ENCODE results near the gene PFDN6. TPM values are rescaled to one million over a fixed set of nuclear protein-coding genes. Genes with fewer than 3 reads are reported as not detected.
A peak's percentile ranks its signal among the peaks of the same experiment; 100 is the strongest.

PFDN6 gene
- total and polyA plus RNA-seq, 2 of the 13 experiments (the other 11 are each of a cell fraction or from before 2014, with no cell fraction given) = 75.5 to 87.0 TPM

GRCh38 chr6:33289784-33290315 is 449 bp downstream of the PFDN6 start (continued):
- TF ChIP-seq ZNF281 (CRISPR knock-in tag; IDR thresholded peaks at IDR 0.05; ENCODE audit: borderline replicate concordance) (peak; percentile 5; the same call in 1 of the 2 replicates), ZNF713 (CRISPR knock-in tag; IDR thresholded peaks at IDR 0.05) (no peak), EEA1 (CRISPR knock-in tag; IDR thresholded peaks at IDR 0.05; ENCODE audit: borderline replicate concordance) (peak; percentile 7; the same call in 1 of the 2 replicates), HMG20B (CRISPR knock-in tag; conservative IDR thresholded peaks at IDR 0.05) (no peak), ZNF335 (CRISPR knock-in tag; IDR thresholded peaks at IDR 0.05) (peak; percentile 3; the same call in 1 of the 2 replicates), KDM5A (IDR thresholded peaks at IDR 0.05; ENCODE audit: borderline replicate concordance, low read length) (peak; percentile 61; the same call in 1 of the 2 replicates), ZNF350 (CRISPR knock-in tag; IDR thresholded peaks at IDR 0.05; ENCODE audit: borderline replicate concordance, low read depth) (peak; percentile 17; the same call in 1 of the 2 replicates), SOX13 (IDR thresholded peaks at IDR 0.05) (no peak), SOX13 (CRISPR knock-in tag; conservative IDR thresholded peaks at IDR 0.05 in 1 of 2, IDR thresholded peaks at IDR 0.05 in 1 of 2) (0 out of 4 replicates have a peak, but pooled peaks of 1 of the 2 experiments have one; percentile 15), GPBP1L1 (CRISPR knock-in tag; IDR thresholded peaks at IDR 0.05) (no peak), YEATS2 (CRISPR knock-in tag; IDR thresholded peaks at IDR 0.05; ENCODE audit: borderline replicate concordance) (no peak), ZNF788 (CRISPR knock-in tag; IDR thresholded peaks at IDR 0.05; ENCODE audit: borderline replicate concordance) (0 out of 2 replicates have a peak, but pooled peaks have one; percentile 27), ZKSCAN1 (IDR thresholded peaks at IDR 0.05; ENCODE audit: low read length) (peak; percentile 92), ZNF160 (CRISPR knock-in tag; IDR thresholded peaks at IDR 0.05) (0 out of 2 replicates have a peak, but pooled peaks have one; percentile 42), BRD4 (CRISPR knock-in tag; IDR thresholded peaks at IDR 0.05) (0 out of 2 replicates have a peak, but pooled peaks have one; percentile 42), SALL2 (CRISPR knock-in tag; IDR thresholded peaks at IDR 0.05) (0 out of 2 replicates have a peak, but pooled peaks have one; percentile 44), SNAPC4 (CRISPR knock-in tag; IDR thresholded peaks at IDR 0.05) (peak; percentile 61; the same call in 1 of the 2 replicates), ATF7 (IDR thresholded peaks at IDR 0.05) (no peak), ATF7 (CRISPR knock-in tag; IDR thresholded peaks at IDR 0.05) (no peak)
